Prostate gland (tissue), 2 donors: ENCODE measurements around the gene NDUFS6.

Source experiments
- POLR2A ChIP-seq: fragments of 450-650 bp; IDR thresholded peaks from one replicate; pipeline ENCODE4 v1.6.1; 2016; ENCODE audit warnings: antibody characterized with exemption, mild to moderate bottlenecking
- POLR2AphosphoS5 ChIP-seq: sonication (generic); formaldehyde crosslinking; IDR thresholded peaks from one replicate; pipeline ENCODE4 v1.6.1; 2017; ENCODE audit warnings: antibody characterized with exemption
- TF ChIP-seq, protein P1 (sequence below), 4 experiments: fragments of 200-600 bp in 2 of 4; fragments of 450-650 bp in 2 of 4; sonication (generic) in 2 of 4; IDR thresholded peaks; 1 replicate in 3 of 4; 2 replicates in 1 of 4; pipeline ENCODE4 v1.5.1; 2016 to 2019; ENCODE audit warnings: antibody characterized with exemption in 4 of 4, mild to moderate bottlenecking in 2 of 4, moderate library complexity in 2 of 4

DNA sequence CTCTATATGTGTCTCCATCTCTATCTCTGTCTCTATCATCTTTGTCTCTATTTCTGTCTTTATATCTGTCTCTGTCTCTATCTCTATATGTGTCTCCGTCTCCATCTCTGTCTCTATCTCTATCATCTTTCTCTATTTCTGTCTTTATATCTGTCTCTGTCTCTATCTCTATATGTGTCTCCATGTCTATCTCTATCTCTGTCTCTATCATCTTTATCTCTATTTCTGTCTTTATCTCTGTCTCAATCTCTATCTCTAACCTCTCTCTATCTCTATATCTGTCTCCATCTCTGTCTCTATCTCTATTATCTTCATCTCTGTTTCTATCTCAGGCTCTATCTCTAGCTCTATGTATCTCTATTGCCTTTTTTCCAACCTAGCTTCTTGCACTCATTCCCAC, 44.5 kb downstream of the NDUFS6 start:
- TF ChIP-seq POLR2AphosphoS5 = no peak
- TF ChIP-seq, protein P1, sequence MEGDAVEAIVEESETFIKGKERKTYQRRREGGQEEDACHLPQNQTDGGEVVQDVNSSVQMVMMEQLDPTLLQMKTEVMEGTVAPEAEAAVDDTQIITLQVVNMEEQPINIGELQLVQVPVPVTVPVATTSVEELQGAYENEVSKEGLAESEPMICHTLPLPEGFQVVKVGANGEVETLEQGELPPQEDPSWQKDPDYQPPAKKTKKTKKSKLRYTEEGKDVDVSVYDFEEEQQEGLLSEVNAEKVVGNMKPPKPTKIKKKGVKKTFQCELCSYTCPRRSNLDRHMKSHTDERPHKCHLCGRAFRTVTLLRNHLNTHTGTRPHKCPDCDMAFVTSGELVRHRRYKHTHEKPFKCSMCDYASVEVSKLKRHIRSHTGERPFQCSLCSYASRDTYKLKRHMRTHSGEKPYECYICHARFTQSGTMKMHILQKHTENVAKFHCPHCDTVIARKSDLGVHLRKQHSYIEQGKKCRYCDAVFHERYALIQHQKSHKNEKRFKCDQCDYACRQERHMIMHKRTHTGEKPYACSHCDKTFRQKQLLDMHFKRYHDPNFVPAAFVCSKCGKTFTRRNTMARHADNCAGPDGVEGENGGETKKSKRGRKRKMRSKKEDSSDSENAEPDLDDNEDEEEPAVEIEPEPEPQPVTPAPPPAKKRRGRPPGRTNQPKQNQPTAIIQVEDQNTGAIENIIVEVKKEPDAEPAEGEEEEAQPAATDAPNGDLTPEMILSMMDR (IDR thresholded peaks at IDR 0.05) = no peak
- TF ChIP-seq POLR2A = no peak
